Ishikawa (cell line): ENCODE data around the gene COL25A1.

Experiments
- EGR1 ChIP-seq: IDR thresholded peaks from 2 replicates; pipeline ENCODE4 v1.6.1; 2012
- EP300 ChIP-seq: IDR thresholded peaks from 2 replicates; pipeline ENCODE4 v1.6.1; 2012; ENCODE audit warnings: borderline replicate concordance
- NFIC ChIP-seq: IDR thresholded peaks from 2 replicates; pipeline ENCODE4 v1.6.1; 2012
- RAD21 ChIP-seq: IDR thresholded peaks from 2 replicates; pipeline ENCODE4 v1.6.1; 2012; ENCODE audit warnings: low read depth
- TCF12 ChIP-seq: IDR thresholded peaks from 2 replicates; pipeline ENCODE4 v1.6.1; 2012; ENCODE audit warnings: low read depth
- TEAD4 ChIP-seq: IDR thresholded peaks from 2 replicates; pipeline ENCODE4 v1.6.1; 2012
- YY1 ChIP-seq: IDR thresholded peaks from 2 replicates; pipeline ENCODE4 v1.6.1; 2012; ENCODE audit warnings: low read depth
- TF ChIP-seq, protein P1 (sequence below): IDR thresholded peaks from 2 replicates; pipeline ENCODE4 v1.6.1; 2012; ENCODE audit warnings: low read depth, mild to moderate bottlenecking

- no peak for TF ChIP-seq EP300
- no peak for TF ChIP-seq EGR1
- no peak for TF ChIP-seq TEAD4
- no peak for TF ChIP-seq RAD21
- TF ChIP-seq TCF12: no peak
- TF ChIP-seq, protein P1, sequence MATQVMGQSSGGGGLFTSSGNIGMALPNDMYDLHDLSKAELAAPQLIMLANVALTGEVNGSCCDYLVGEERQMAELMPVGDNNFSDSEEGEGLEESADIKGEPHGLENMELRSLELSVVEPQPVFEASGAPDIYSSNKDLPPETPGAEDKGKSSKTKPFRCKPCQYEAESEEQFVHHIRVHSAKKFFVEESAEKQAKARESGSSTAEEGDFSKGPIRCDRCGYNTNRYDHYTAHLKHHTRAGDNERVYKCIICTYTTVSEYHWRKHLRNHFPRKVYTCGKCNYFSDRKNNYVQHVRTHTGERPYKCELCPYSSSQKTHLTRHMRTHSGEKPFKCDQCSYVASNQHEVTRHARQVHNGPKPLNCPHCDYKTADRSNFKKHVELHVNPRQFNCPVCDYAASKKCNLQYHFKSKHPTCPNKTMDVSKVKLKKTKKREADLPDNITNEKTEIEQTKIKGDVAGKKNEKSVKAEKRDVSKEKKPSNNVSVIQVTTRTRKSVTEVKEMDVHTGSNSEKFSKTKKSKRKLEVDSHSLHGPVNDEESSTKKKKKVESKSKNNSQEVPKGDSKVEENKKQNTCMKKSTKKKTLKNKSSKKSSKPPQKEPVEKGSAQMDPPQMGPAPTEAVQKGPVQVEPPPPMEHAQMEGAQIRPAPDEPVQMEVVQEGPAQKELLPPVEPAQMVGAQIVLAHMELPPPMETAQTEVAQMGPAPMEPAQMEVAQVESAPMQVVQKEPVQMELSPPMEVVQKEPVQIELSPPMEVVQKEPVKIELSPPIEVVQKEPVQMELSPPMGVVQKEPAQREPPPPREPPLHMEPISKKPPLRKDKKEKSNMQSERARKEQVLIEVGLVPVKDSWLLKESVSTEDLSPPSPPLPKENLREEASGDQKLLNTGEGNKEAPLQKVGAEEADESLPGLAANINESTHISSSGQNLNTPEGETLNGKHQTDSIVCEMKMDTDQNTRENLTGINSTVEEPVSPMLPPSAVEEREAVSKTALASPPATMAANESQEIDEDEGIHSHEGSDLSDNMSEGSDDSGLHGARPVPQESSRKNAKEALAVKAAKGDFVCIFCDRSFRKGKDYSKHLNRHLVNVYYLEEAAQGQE: no peak
- no peak for TF ChIP-seq YY1
- no peak for TF ChIP-seq NFIC
Observed at GRCh38 chr4:108933046-108933445, 369.4 kb downstream of the COL25A1 start.
